SK-N-SH (cell line): ENCODE measurements around the gene TMEM150A. TPM values are rescaled to one million over a fixed set of nuclear protein-coding genes. Genes with fewer than 3 reads are reported as not detected.

ENCODE experiments used
- CTCF ChIA-PET: fragments of 300-600, 350-600 bp; formaldehyde crosslinking; extraction: SDS; loops from one replicate; lab custom pipeline; 2021; lab: Yijun Ruan, JAX
- POLR2A ChIA-PET: fragments of 350-600 bp; sonication (Branson Sonifier 250); formaldehyde crosslinking; extraction: SDS; loops from one replicate; lab custom pipeline; 2020; ENCODE audit warnings: antibody characterized with exemption, inconsistent platforms; lab: Yijun Ruan, JAX
- DNase-seq: peaks from one replicate; pipeline ENCODE4 v3.0.0; 2012
- H2AFZ ChIP-seq: fragments of 200-600 bp; sonication (generic); 2 replicates; pipeline ENCODE4 v1.8.1; 2016; ENCODE audit warnings: antibody characterized with exemption, mild to moderate bottlenecking, low read depth
- H3F3A ChIP-seq: fragments of 200-600 bp; sonication (generic); replicated peaks from 2 replicates; pipeline ENCODE3; 2016; ENCODE audit warnings: antibody characterized with exemption, mild to moderate bottlenecking; ENCODE audit not compliant: insufficient read depth
- H3K27ac ChIP-seq, 2 experiments: fragments of 200-500 bp in 1 of 2; fragments of 200-600 bp in 1 of 2; sonication (Bioruptor generic) in 1 of 2; sonication (generic), shearing (Covaris generic) in 1 of 2; 2 replicates each; pipeline versions ENCODE4 v1.5.1 to v1.6.1; 2014 to 2016; ENCODE audit warnings: low read depth in 2 of 2, inconsistent platforms in 1 of 2, low read length in 1 of 2, mild to moderate bottlenecking in 1 of 2, mixed read lengths in 1 of 2
- H3K27me3 ChIP-seq: fragments of 200-600 bp; sonication (generic), shearing (Covaris generic); 2 replicates; pipeline ENCODE4 v1.6.1; 2016; ENCODE audit warnings: mixed run types; ENCODE audit not compliant: insufficient read depth
- H3K36me3 ChIP-seq, 2 experiments: fragments of 200-500 bp in 1 of 2; fragments of 200-600 bp in 1 of 2; sonication (Bioruptor generic) in 1 of 2; sonication (generic) in 1 of 2; replicated peaks in 1 of 2; 2 replicates each; pipeline versions ENCODE3 to v1.5.1; 2014 to 2016; ENCODE audit warnings: low read length in 1 of 2, mild to moderate bottlenecking in 1 of 2; ENCODE audit not compliant: insufficient read depth in 2 of 2, control insufficient read depth in 1 of 2
- H3K4me1 ChIP-seq, 2 experiments: fragments of 200-500 bp in 1 of 2; fragments of 200-600 bp in 1 of 2; sonication (Bioruptor generic) in 1 of 2; sonication (generic), shearing (Covaris generic) in 1 of 2; 2 replicates each; pipeline versions ENCODE4 v1.5.1 to v1.6.1; 2014 to 2016; ENCODE audit warnings: low read depth in 1 of 2, low read length in 1 of 2, mixed run types in 1 of 2; ENCODE audit not compliant: insufficient read depth in 2 of 2, control insufficient read depth in 1 of 2
- H3K4me2 ChIP-seq: fragments of 200-600 bp; sonication (generic), shearing (Covaris generic); 2 replicates; pipeline ENCODE4 v1.6.1; 2017; ENCODE audit warnings: mixed run types
- H3K4me3 ChIP-seq, 2 experiments: fragments of 200-500 bp in 1 of 2; fragments of 200-600 bp in 1 of 2; sonication (Bioruptor generic) in 1 of 2; sonication (generic), shearing (Covaris generic) in 1 of 2; 2 replicates each; pipeline versions ENCODE4 v1.5.1 to v1.8.1; 2014 to 2016; ENCODE audit warnings: low read depth in 2 of 2, inconsistent platforms in 1 of 2, low read length in 1 of 2, mild to moderate bottlenecking in 1 of 2, mixed read lengths in 1 of 2, moderate library complexity in 1 of 2
- H3K79me2 ChIP-seq: fragments of 200-600 bp; sonication (generic); 2 replicates; pipeline ENCODE4 v1.8.1; 2017; ENCODE audit warnings: mild to moderate bottlenecking; ENCODE audit not compliant: insufficient read depth
- H3K9ac ChIP-seq: fragments of 200-600 bp; sonication (generic); 2 replicates; pipeline ENCODE4 v1.6.1; 2017; ENCODE audit warnings: mixed run types
- H3K9me2 ChIP-seq: fragments of 200-600 bp; sonication (generic); 2 replicates; pipeline ENCODE4 v1.6.1; 2017; ENCODE audit warnings: mixed run types
- H3K9me3 ChIP-seq: fragments of 200-600 bp; sonication (generic); 2 replicates; pipeline ENCODE4 v1.6.1; 2017; ENCODE audit warnings: mixed run types, mild to moderate bottlenecking, moderate library complexity
- H4K20me1 ChIP-seq: fragments of 200-600 bp; sonication (generic); 2 replicates; pipeline ENCODE4 v1.6.1; 2017; ENCODE audit warnings: mild to moderate bottlenecking, mixed run types; ENCODE audit not compliant: insufficient read depth
- CHD2 ChIP-seq: fragments of 150-350 bp; IDR thresholded peaks from 2 replicates; pipeline ENCODE4 v1.6.1; 2018; ENCODE audit warnings: low read length; ENCODE audit not compliant: partially characterized antibody
- ELF1 ChIP-seq: IDR thresholded peaks from 2 replicates; pipeline ENCODE4 v1.4.0; 2012
- EP300 ChIP-seq, 2 experiments: IDR thresholded peaks; 2 replicates each; pipeline versions ENCODE4 v1.4.0 to v1.6.1; 2012; ENCODE audit warnings: borderline replicate concordance in 1 of 2, low read depth in 1 of 2, low read length in 1 of 2
- EZH2phosphoT487 ChIP-seq: fragments of 200-600 bp; sonication (generic); IDR thresholded peaks from 2 replicates; pipeline ENCODE4 v1.6.1; 2017; ENCODE audit warnings: low read depth, mixed run types, mild to moderate bottlenecking, antibody characterized with exemption, moderate library complexity, borderline replicate concordance
- FOXM1 ChIP-seq: IDR thresholded peaks from 2 replicates; pipeline ENCODE4 v1.4.0; 2012; ENCODE audit warnings: low read depth, mild to moderate bottlenecking
- JUND ChIP-seq: IDR thresholded peaks from 2 replicates; pipeline ENCODE4 v1.4.0; 2012
- MEF2A ChIP-seq: IDR thresholded peaks from 2 replicates; pipeline ENCODE4 v1.4.0; 2012; ENCODE audit warnings: low read depth, borderline replicate concordance
- NFIC ChIP-seq: IDR thresholded peaks from 2 replicates; pipeline ENCODE4 v1.4.0; 2012; ENCODE audit warnings: borderline replicate concordance
- RAD21 ChIP-seq: IDR thresholded peaks from 2 replicates; pipeline ENCODE4 v1.6.1; 2012; ENCODE audit warnings: mild to moderate bottlenecking, low read length
- RCOR1 ChIP-seq: fragments of 150-350 bp; IDR thresholded peaks from 2 replicates; pipeline ENCODE4 v1.6.1; 2017; ENCODE audit warnings: antibody characterized with exemption, low read length
- RXRA ChIP-seq: IDR thresholded peaks from 2 replicates; pipeline ENCODE4 v1.4.0; 2012; ENCODE audit warnings: low read depth, mild to moderate bottlenecking, borderline replicate concordance
- SMC3 ChIP-seq: IDR thresholded peaks from 2 replicates; pipeline ENCODE4 v1.6.1; 2012; ENCODE audit warnings: low read depth, low read length, improper control_type of control experiment
- TAF1 ChIP-seq: IDR thresholded peaks from 2 replicates; pipeline ENCODE4 v1.6.1; 2012; ENCODE audit warnings: low read depth, mild to moderate bottlenecking, low read length, moderate library complexity, borderline replicate concordance
- TCF12 ChIP-seq: IDR thresholded peaks from 2 replicates; pipeline ENCODE4 v1.4.0; 2012
- TEAD4 ChIP-seq: IDR thresholded peaks from 2 replicates; pipeline ENCODE4 v1.4.0; 2012; ENCODE audit warnings: mild to moderate bottlenecking, borderline replicate concordance; ENCODE audit not compliant: insufficient read depth
- WGBS: methylation state at CpG from one replicate; pipeline ENCODE4 v1.1.6; 2017; ENCODE audit warnings: low lambda C conversion rate; 5-methylcytosine and 5-hydroxymethylcytosine counted together
- polyA plus RNA-seq, 3 experiments: library from polyadenylated mRNA; depleted of rRNA; stranded (reverse); fragments of >200 nt; gene quantifications; 2 replicates each; pipeline ENCODE4 v1.2.3, GENCODE V29; 2012
- TF ChIP-seq, protein P1 (sequence below): fragments of 150-350 bp; IDR thresholded peaks from 2 replicates; pipeline ENCODE4 v1.6.1; 2016; ENCODE audit warnings: mild to moderate bottlenecking, low read depth, low read length
- TF ChIP-seq, protein P2 (sequence below): fragments of 200-600 bp; sonication (generic); IDR thresholded peaks from 2 replicates; pipeline ENCODE4 v1.6.1; 2017; ENCODE audit warnings: antibody characterized with exemption, mild to moderate bottlenecking, moderate library complexity
- TF ChIP-seq, protein P3 (sequence below): IDR thresholded peaks from 2 replicates; pipeline ENCODE4; 2012
- TF ChIP-seq, protein P4 (sequence below): IDR thresholded peaks from 2 replicates; pipeline ENCODE4 v1.4.0; 2012; ENCODE audit warnings: low read depth, borderline replicate concordance

Gene TMEM150A
- polyA plus RNA-seq, 1 of the 3 experiments (the other 2 are of a cell fraction) = 20.2 TPM

DNA sequence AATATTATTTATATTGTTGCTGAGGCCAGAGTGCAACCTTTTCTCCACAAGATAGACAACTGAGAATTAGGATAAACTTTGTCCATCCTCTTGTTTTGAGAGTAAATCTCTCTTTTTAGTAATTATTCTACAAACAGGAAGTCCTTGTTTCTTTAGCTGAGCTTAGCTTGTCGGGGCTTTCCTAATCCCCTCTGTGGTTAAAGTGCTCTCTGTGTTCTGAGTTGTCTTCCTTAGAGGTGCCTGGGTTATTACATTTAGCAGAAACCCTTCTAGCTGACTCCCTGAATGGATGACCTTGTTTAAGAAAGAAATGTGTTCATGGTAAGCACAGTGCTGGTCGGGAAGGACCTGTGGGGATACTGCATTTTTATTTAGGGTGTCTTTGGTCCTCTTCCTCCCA lies 26.2 kb upstream of the TMEM150A start:
- no peak for DNase-seq
- H3K4me1 ChIP-seq = no peaks in the 10 kb centered on the region
- no peak overlapping the region for H3K4me3 ChIP-seq
- no peaks in the 10 kb centered on the region for H3K9me2 ChIP-seq
- POLR2A ChIA-PET = no interaction called here
- H2AFZ ChIP-seq = no peak overlapping the region
- H3K9me3 ChIP-seq = no peaks in the 10 kb centered on the region
- peaks cover 7% of the 10 kb centered on the region for H3F3A ChIP-seq
- H3K27ac ChIP-seq = no peak overlapping the region
- H3K79me2 ChIP-seq = peaks cover 16% of the 10 kb centered on the region; the same call in 1 of the 2 replicates
- peaks cover 46 to 83% of the 10 kb centered on the region in 2 experiments for H3K36me3 ChIP-seq
- H3K9ac ChIP-seq = no peak overlapping the region
- WGBS = 98% methylated on average over 2 of the region's 2 CpGs
- H3K4me2 ChIP-seq = no peak overlapping the region
- H4K20me1 ChIP-seq = no peaks in the 10 kb centered on the region
- no peak for TF ChIP-seq ELF1
- H3K27me3 ChIP-seq = no peaks in the 10 kb centered on the region
- CTCF ChIA-PET = interaction anchor here (1.0 to 3.5 kb wide), 2 partner anchors 8 to 100 kb away, joined by 3 to 30 read pairs; no protein-coding TSS in a partner anchor

DNA sequence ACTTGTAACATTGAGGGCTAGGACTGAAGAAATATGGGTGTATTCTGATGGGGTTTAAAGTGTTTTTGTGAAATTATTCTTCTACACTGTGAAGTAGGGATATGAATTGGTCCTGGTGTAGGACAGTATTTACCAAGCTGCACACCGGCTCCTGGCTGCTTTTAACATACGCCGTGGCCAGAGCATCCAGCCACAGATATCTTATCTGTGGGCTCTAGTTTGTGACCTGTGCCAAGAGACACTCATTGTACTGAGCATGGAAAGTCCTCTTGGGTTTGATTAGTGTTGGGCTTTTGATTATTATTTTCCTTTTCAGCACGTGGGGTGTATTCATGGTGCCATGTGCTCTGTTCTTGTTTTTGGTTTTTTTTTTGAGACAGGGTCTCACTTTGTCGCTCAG lies 21.5 kb upstream of the TMEM150A start:
- Histone ChIP-seq H3K9ac (no peak overlapping the region), H3K9me3 (no peaks in the 10 kb centered on the region), H3K4me3 (no peak overlapping the region), H3K79me2 (peaks cover 40% of the 10 kb centered on the region), H3K36me3 (peaks cover 61 to 78% of the 10 kb centered on the region in 2 experiments), H3K27me3 (no peaks in the 10 kb centered on the region), H2AFZ (no peak overlapping the region), H4K20me1 (no peaks in the 10 kb centered on the region), H3K4me2 (no peak overlapping the region), H3K27ac (no peak overlapping the region), H3F3A (no peaks in the 10 kb centered on the region), H3K9me2 (no peaks in the 10 kb centered on the region), H3K4me1 (no peaks in the 10 kb centered on the region)
- TF ChIP-seq, protein P1, sequence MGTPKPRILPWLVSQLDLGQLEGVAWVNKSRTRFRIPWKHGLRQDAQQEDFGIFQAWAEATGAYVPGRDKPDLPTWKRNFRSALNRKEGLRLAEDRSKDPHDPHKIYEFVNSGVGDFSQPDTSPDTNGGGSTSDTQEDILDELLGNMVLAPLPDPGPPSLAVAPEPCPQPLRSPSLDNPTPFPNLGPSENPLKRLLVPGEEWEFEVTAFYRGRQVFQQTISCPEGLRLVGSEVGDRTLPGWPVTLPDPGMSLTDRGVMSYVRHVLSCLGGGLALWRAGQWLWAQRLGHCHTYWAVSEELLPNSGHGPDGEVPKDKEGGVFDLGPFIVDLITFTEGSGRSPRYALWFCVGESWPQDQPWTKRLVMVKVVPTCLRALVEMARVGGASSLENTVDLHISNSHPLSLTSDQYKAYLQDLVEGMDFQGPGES = no peak
- TF ChIP-seq, protein P2, sequence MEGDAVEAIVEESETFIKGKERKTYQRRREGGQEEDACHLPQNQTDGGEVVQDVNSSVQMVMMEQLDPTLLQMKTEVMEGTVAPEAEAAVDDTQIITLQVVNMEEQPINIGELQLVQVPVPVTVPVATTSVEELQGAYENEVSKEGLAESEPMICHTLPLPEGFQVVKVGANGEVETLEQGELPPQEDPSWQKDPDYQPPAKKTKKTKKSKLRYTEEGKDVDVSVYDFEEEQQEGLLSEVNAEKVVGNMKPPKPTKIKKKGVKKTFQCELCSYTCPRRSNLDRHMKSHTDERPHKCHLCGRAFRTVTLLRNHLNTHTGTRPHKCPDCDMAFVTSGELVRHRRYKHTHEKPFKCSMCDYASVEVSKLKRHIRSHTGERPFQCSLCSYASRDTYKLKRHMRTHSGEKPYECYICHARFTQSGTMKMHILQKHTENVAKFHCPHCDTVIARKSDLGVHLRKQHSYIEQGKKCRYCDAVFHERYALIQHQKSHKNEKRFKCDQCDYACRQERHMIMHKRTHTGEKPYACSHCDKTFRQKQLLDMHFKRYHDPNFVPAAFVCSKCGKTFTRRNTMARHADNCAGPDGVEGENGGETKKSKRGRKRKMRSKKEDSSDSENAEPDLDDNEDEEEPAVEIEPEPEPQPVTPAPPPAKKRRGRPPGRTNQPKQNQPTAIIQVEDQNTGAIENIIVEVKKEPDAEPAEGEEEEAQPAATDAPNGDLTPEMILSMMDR = no peak
- TF ChIP-seq CHD2 = no peak
- no peak for TF ChIP-seq NFIC
- no peak for TF ChIP-seq RXRA
- TF ChIP-seq MEF2A = no peak
- TF ChIP-seq FOXM1 = no peak
- TF ChIP-seq TEAD4 = no peak
- TF ChIP-seq, protein P3, sequence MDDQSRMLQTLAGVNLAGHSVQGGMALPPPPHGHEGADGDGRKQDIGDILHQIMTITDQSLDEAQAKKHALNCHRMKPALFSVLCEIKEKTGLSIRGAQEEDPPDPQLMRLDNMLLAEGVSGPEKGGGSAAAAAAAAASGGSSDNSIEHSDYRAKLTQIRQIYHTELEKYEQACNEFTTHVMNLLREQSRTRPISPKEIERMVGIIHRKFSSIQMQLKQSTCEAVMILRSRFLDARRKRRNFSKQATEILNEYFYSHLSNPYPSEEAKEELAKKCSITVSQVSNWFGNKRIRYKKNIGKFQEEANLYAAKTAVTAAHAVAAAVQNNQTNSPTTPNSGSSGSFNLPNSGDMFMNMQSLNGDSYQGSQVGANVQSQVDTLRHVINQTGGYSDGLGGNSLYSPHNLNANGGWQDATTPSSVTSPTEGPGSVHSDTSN = no peak
- no peak for TF ChIP-seq EZH2phosphoT487
- no peak for TF ChIP-seq TAF1
- no peak for TF ChIP-seq SMC3
- no peak for TF ChIP-seq TCF12
- TF ChIP-seq EP300 (IDR thresholded peaks at IDR 0.05; ENCODE audit: borderline replicate concordance in 1 of 2, low read depth in 1 of 2, low read length in 1 of 2) = no peak
- no peak for TF ChIP-seq RCOR1
- TF ChIP-seq, protein P4, sequence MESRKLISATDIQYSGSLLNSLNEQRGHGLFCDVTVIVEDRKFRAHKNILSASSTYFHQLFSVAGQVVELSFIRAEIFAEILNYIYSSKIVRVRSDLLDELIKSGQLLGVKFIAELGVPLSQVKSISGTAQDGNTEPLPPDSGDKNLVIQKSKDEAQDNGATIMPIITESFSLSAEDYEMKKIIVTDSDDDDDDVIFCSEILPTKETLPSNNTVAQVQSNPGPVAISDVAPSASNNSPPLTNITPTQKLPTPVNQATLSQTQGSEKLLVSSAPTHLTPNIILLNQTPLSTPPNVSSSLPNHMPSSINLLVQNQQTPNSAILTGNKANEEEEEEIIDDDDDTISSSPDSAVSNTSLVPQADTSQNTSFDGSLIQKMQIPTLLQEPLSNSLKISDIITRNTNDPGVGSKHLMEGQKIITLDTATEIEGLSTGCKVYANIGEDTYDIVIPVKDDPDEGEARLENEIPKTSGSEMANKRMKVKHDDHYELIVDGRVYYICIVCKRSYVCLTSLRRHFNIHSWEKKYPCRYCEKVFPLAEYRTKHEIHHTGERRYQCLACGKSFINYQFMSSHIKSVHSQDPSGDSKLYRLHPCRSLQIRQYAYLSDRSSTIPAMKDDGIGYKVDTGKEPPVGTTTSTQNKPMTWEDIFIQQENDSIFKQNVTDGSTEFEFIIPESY = no peak
- no peak for TF ChIP-seq RAD21
- no peak for TF ChIP-seq JUND
- WGBS = 100% methylated on average over 2 of the region's 5 CpGs
- CTCF ChIA-PET = interaction anchor here (7.4 kb wide), 1 partner anchor 13 kb away, joined by 59 read pairs; no protein-coding TSS in a partner anchor
- POLR2A ChIA-PET = no interaction called here
- DNase-seq = no peak
